ENCODE measurements around the gene SEC11A.

Gene SEC11A

GRCh38 chr15:84634228-84634837, 81.6 kb downstream of the SEC11A start:
- no peak for DNase-seq

GRCh38 chr15:84633311-84634227, 82.4 kb downstream of the SEC11A start:
- DNase-seq, result peak; percentile 64

- no peak for DNase-seq
Measured at GRCh38 chr15:84631706-84632272, 84.2 kb downstream of the SEC11A start.

GRCh38 chr15:84629033-84629432, 86.9 kb downstream of the SEC11A start:
- no peak for DNase-seq

- no peak for DNase-seq
Measured at GRCh38 chr15:84625123-84625522, 90.8 kb downstream of the SEC11A start.

- no peak for DNase-seq
Measured at GRCh38 chr15:84624359-84624758, 91.6 kb downstream of the SEC11A start.

- no peak for DNase-seq
Measured at GRCh38 chr15:84621358-84621979, 94.5 kb downstream of the SEC11A start.

- no peak for DNase-seq
Measured at GRCh38 chr15:84620626-84621025, 95.3 kb downstream of the SEC11A start.
